GM19328 (cell line): ENCODE data around the gene GPR42.

Experiments
- ATAC-seq: cut with Tn5 transposase; IDR thresholded peaks from one replicate; pipeline ENCODE4 v1.9.1; 2021; ENCODE audit warnings: mild to moderate bottlenecking, moderate library complexity; ENCODE audit not compliant: unreplicated experiment

The GPR42 gene, protein sequence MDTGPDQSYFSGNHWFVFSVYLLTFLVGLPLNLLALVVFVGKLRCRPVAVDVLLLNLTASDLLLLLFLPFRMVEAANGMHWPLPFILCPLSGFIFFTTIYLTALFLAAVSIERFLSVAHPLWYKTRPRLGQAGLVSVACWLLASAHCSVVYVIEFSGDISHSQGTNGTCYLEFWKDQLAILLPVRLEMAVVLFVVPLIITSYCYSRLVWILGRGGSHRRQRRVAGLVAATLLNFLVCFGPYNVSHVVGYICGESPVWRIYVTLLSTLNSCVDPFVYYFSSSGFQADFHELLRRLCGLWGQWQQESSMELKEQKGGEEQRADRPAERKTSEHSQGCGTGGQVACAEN

DNA sequence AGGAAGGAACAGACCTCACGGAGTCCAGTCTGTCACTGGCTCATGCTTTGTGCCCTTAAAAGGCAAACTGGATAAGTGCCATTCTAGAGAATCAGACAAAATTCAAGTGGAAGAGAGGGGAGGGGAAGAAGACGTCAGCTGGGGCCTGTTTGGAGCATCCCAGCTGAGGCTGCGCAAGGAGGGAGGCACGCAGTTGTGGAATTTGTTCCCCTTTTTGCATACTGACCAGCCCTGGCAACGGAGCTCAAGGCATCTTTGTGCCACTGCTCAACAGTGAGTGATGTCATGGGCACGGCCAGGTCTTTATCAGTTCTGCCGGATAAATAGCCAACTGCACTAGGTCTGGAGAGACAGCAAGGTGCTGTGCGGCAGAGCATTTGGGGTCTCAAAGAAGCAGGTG, at the start of gene GPR42:
GPR42 (plus strand) TSS at position 347 of the 400 bp plus-strand sequence. CDS start 292 bp downstream, outside the sequence.
- no peak for ATAC-seq

DNA sequence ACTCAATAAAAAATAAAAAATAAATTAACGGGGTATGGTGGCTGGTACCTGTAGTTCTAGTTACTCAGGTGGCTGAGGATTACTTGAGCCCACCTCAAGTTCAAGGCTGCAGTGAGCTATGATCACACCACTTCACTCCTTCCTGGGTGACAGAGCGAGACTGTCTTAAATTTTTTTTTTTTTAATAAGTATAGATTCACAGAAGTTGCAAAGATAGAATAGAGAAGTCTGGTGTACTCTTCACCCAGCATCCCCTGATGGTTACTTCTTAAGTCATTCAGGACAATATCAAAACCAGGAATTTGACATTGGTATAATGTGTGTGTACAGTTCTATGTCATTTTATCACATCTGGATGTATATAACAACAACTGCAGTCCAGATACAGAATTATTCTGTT, 49.6 kb upstream of the GPR42 start:
- no peak for ATAC-seq

DNA sequence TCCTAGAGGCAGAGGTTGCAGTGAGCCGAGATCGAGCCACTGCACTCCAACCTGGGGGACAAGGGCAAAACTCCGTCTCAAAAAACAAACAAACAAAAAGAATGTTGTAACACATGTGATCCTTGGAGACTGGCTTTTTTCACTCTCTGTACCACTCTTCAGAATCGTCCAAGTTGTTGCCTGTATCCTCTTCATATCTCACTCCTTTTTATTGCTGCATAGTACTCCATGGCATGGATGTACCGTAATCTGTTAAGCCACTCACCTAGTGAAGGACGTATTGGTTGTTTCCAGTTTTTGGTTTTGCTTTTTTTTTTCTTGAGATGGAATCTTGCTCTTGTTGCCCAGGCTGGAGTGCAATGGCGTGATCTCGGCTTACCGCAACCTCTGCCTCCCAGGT, 48.9 kb upstream of the GPR42 start:
- ATAC-seq: no peak

DNA sequence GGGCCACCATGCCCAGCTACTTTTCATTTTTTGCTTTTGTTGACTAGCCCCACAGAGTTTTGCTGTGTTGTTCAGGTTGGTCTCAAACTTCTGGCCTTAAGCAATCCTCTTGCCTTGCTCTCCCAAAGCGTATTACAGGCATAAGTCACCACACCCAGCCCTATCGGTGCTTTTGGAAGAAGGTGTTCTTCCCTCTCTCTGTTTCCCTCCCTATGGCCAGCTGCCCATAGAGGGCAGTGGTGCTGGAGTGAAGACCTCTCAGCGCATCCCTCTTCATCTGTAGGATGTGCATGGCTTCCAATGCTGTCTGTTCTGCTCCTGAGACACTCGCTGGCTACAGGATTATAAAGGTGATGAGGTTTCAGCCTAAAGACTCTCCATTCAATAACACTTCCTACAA, 43.2 kb upstream of the GPR42 start:
- no peak for ATAC-seq

DNA sequence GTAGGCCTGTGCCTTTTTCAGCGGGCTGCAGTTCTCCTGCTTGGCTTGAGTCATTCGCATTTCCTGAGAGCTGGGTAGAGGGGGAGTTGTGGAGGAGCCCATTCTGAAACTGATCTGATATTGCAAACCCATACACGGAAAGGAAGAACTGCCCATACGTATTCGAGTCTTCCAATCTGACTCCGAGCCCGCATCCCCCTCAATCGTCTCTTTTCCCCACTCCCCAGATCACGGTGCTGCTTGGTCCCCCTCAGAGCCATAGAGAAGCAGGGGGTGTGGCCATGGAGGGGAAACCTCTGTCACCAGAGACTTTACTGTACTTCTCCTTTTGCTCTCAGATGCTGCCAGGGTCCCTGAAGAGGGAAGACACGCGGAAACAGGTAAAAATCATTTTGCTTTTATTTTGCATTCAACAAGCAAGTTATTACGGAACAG, 42.0 kb upstream of the GPR42 start, which contains the start of gene CD22:
CD22 (plus strand) TSS at position 337 of the 435 bp plus-strand sequence. CDS start 2,854 bp downstream, outside the sequence.
- ATAC-seq: no peak

DNA sequence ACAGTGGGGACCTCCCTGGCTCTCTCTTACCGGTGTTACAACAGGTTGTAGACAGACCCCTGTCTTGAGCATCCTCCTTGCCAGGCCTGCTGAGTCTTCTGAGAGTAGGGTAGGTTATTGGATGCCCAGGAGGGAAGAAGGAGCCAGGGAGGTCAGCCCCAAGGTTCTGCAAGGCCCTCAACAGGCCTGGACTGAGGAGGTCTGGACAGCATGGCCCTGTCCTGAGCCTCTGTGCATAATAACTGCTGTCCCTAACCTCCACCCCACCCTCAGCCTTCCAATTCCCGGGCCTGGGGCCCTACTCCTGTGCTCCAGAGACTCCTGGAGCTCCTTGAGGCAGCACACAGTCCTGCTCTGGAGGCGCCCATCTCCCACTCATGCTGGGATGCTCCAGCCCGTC, 41.5 kb upstream of the GPR42 start:
- no peak for ATAC-seq

DNA sequence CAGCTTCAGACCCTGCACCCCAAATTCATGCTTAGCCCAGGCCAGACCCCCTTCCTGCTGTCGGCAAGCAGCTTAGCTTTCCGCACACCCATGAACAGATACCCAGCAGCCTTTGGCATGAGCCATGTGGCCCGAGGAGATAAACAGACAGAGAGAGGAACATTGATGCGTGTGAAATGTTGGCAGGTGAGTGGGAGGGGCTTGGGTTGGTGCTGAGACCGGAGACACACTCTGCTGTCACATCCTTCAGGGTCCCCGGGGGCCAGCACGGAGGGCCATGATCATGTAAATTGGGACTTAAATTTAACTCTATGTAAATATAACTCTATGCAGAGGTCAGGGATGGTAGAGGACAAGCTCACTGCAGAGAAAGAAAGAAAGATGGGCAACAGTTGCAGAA, 40.4 kb upstream of the GPR42 start:
- peak; percentile 55 for ATAC-seq

DNA sequence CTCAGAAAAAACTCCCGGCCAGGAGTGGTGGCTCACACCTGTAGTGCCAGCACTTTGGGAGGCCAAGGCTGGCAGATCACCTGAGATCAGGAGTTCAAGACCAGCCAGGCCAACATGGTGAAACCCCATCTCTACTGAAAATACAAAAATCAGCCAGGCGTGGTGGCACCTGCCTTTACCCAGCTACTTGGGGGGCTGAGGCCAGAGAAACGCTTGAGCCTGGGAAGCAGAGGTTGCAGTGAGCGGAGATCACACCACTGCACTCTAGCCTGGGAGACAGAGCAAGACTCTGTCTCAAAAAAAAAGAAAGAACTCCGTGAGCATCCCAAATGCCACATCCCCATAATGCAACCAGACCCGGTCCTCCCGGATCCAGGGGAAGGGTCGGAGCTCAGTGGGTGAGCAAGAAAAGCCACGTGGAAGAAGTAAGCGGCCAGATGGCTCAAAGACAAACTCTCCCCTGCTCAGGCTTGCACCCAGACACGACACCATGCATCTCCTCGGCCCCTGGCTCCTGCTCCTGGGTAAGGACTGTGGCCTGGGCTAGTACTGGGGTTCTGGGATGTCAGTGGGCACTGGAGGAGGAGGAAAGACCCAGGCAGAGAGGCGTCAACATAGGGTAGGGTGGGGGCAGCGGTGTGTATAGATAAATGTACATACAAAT, 39.2 kb upstream of the GPR42 start:
- ATAC-seq: no peak

DNA sequence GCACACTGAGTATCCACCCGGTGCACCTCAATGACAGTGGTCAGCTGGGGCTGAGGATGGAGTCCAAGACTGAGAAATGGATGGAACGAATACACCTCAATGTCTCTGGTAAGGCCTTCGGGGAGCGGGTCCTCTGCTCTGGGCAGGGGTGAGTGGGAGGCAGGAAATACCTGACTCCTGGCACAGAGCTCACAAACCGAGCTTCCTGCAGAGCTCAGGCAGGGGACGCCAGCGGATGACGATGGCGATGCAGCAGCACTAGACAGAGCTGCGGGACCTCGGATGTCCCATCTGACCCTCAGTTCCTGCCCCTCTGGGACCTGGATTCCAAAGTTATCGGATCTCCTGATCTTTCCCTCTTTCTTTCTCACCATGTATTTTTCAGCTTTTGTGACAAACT, 38.1 kb upstream of the GPR42 start:
- ATAC-seq: no peak

DNA sequence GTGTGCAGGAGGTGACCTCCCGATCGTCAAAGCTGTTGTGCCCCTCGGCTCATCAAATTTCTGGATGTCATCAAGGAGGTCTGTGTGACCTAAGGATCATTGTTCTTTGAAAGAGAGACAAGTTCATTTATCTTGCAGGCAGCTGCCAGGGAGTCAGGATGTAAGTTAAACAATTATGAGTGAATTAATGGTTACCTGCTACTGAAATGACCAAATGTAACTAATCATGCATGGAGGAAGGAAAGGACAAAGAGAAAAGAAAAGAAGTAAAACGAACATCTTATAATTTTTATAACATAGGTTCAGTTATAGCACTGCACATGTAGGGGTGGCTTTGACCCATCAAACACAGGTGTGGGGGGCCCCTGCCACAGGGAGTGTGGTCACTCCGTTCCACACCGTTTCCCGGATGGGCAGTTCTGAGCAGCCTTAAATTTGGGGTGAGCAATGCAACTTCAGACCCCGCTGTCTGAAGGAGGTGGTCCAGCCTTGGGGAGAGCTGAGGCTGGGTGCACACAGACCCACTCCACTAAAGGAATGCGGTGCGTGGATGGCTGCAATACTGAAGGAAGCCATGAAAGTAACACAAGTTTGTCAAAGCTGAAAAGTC, 36.6 kb upstream of the GPR42 start:
- ATAC-seq: no peak

DNA sequence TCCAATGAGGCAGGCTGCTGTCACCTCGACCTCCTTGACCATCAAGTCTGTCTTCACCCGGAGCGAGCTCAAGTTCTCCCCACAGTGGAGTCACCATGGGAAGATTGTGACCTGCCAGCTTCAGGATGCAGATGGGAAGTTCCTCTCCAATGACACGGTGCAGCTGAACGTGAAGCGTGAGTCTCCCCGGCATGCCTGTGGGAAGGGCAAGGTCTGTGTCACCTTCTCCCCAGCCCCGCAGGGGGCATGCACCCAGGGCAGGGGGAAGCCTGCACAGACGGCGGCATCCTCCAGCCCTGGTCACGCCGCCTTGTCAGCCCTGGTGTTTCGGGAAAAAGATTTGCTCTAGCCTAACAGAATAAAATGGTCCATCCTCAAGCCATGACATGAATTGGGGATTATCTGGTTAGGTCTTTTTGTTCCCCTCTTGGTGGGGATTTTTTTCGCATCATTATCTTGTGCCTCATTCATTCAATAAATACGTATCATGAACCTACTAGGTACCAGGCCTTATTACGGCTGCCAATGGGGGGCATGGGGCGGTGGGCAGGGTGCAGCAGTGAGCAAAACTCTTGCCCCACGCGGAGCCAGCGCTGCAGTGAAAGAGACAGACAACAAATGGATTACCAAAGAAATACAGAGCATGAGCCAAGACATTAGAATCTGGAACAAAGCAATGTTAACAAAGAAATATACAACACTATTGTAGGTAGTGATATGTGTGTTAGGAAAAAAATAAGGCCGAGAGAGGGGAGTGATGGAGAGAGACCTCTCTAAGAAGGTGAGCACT, 34.5 kb upstream of the GPR42 start:
- no peak for ATAC-seq

DNA sequence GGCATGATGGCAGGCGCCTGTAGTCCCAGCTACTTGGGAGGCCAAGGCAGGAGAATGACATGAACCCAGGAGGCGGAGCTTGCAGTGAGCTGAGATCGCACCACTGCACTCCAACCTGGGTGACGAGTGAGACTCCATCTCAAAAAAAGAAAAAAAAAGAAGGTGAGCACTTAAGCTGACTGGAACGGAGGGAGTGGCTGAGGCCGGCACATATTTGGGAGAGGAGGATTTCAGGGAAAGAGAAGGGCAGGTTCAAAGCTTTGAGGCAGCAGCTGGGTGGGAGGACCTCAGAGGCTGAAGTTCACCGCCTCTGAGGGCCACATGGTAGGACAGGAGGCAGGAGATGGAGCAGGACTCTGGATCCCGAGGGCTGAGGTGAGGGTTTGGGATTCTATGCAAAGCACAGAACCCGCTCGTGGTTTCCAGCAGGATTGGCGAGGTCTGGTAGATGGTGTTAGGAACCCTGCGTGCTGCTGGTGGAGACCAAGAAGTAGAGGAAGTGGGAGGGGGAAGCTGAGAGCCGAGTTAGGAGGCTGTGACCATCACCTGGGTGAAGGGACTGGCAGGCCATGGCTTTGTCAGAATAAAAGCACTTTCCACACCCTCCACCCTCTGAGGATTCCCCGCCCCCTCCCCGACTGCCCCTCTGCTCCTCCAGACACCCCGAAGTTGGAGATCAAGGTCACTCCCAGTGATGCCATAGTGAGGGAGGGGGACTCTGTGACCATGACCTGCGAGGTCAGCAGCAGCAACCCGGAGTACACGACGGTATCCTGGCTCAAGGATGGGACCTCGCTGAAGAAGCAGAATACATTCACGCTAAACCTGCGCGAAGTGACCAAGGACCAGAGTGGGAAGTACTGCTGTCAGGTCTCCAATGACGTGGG, 33.5 kb upstream of the GPR42 start:
- no peak for ATAC-seq

DNA sequence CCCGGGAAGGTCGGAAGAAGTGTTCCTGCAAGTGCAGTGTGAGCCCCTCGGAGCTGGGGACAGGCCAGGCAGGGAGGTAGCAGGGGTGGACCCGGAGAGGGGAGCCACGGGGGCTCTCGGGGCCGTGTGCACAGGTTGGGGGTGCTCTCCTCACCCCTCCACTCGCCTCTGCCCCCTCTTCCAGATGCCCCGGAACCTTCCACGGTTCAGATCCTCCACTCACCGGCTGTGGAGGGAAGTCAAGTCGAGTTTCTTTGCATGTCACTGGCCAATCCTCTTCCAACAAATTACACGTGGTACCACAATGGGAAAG, 32.9 kb upstream of the GPR42 start:
- ATAC-seq: no peak

DNA sequence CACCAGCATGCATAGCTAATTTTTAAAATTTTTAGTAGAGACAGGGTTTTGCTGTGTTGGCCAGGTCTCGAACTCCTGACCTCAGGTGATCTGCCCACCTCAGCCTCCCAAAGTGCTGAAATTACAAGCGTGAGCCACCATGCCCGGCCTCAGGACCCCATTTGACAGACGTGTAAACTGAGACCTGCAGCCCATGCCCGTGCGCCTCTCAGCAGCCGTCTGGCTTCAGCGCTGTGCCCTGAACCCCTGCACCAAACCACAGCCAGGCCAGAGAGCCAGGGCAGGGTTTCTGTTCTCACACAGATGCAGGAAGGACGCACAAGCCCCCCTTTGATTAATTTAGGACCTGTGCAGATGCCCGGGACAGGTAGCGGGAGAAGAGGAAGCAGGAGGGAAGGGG, 30.4 kb upstream of the GPR42 start:
- no peak for ATAC-seq

DNA sequence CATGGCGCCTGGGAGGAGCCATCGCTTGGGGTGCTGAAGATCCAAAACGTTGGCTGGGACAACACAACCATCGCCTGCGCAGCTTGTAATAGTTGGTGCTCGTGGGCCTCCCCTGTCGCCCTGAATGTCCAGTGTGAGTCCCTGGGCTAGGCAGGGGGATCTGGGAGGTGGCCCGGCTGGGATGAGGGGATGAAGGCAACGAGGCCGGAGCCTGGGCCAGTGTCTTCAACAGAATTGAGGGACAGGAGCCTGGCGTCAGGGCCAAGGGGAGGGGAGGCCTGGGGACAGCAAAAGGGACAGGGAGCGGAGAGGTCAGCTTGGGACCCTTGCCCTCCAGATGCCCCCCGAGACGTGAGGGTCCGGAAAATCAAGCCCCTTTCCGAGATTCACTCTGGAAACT, 29.9 kb upstream of the GPR42 start:
- no peak for ATAC-seq

DNA sequence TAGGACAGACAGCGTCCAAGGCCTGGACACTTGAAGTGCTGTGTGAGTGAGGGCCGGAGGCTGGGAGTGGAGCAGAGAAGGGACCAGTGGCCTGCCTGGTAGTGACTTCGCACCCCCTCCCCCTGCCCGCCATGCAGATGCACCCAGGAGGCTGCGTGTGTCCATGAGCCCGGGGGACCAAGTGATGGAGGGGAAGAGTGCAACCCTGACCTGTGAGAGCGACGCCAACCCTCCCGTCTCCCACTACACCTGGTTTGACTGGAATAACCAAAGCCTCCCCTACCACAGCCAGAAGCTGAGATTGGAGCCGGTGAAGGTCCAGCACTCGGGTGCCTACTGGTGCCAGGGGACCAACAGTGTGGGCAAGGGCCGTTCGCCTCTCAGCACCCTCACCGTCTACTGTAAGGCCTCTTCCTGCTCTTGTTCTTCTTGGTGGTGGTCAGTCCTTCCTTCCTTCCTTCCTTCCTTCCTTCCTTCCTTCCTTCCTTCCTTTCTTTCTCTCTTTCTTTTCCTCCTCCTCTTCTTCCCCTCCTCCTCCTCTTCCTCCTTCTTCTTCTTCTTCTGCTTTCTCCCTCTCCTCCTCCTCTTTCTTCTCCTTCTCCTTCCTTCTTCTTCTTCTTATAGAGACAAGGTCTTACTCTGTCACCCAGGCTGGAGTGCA, 29.2 kb upstream of the GPR42 start:
- ATAC-seq: no peak

DNA sequence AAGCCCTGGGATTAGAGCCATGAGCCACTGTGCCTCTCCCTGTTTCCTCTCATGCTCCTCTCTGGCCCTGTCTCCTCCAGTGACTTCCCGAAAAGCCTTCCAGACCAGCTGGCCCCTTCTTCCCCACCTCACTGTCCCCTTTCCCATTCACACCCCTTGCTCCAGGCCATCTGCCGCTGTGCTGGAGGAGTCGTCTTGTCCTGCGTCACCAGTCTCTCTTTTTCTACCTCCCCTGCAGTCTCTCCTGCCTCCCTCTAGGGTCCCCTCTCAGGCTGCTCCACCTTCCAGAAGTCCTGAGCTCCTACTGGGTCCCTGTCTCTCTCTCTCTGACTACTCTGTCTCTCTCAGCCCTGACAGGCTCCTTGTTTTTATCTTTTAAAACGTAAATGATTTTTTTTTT, 28.4 kb upstream of the GPR42 start:
- no peak for ATAC-seq

DNA sequence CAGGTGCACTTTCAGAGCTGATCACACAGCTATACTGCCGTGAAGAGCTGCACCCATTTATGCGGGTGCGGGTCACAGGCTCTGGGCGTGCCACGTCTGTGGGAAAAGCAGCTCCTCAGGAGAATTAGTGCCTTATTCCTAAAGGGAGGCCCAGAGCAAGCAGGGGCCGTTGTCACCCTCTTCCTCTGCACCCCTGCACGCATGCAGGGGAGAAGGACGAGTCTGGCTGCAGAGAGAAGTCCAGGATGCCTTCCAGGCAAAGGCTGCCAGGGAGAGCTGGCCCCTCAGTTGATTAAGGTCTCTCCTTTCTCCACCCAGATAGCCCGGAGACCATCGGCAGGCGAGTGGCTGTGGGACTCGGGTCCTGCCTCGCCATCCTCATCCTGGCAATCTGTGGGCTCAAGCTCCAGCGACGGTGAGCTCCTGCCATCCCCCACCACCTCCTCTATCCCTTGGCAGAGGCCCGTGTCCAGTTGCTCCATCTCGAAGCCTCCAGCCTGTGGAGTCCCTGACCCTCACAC, 26.3 kb upstream of the GPR42 start:
- no peak for ATAC-seq

DNA sequence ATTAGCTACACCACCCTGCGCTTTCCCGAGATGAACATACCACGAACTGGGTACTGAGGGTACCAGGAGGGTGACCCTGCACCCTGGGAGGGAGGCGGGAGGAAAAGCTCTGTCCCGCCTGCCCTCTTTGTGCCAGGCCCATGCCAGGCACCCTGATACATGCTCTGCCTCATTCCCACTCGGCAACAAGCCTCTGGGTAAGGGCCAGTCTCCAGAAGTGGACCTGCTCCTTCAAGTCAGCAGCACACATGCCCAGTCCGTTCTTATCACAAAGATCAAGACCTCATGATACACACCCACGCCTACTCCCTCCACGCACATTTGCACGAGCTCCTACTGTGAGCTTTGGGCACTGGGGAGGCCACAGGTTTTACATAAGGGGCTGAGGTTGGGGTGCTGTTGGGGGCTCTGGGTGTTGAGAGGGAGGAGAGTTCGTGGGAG, 25.2 kb upstream of the GPR42 start:
- no peak for ATAC-seq
